PC-3 (cell line): Measurements from ENCODE around the gene FURIN. TPM values are rescaled to one million over a fixed set of nuclear protein-coding genes. Genes with fewer than 3 reads are reported as not detected.

ENCODE experiments used
- ATAC-seq: fragments of 200-7000 bp; cut with Tn5 transposase; 2 replicates; pipeline ENCODE4 v1.9.1; 2020; ENCODE audit warnings: mild to moderate bottlenecking, moderate library complexity
- BruUV-seq: library from RNA; stranded (reverse); fragments of 400-500 nt; replicated peaks from 2 replicates; lab custom pipeline; 2021; lab: Mats Ljungman, UMichigan
- CTCF ChIA-PET: fragments of 300-600 bp; sonication (Branson Sonifier 250); formaldehyde crosslinking; loops from one replicate; lab custom pipeline; 2022; ENCODE audit warnings: antibody characterized with exemption; lab: Charles Lee
- POLR2A ChIA-PET: fragments of 300-600 bp; sonication (Branson Sonifier 250); formaldehyde crosslinking; loops from one replicate; lab custom pipeline; 2022; ENCODE audit warnings: antibody characterized with exemption; ENCODE audit not compliant: unreplicated experiment; lab: Charles Lee
- DNase-seq: peaks from one replicate; pipeline ENCODE4 v3.0.0-alpha.2; 2015
- H2AFZ ChIP-seq: fragments of 300-600 bp; sonication (generic); 2 replicates; pipeline ENCODE4 v1.6.0; 2016; ENCODE audit warnings: antibody characterized with exemption, low read length
- H3F3A ChIP-seq: fragments of 300-600 bp; sonication (generic); one replicate; pipeline ENCODE4 v1.6.0; 2017; ENCODE audit warnings: antibody characterized with exemption, low read length, control low read depth, mild to moderate bottlenecking; ENCODE audit not compliant: unreplicated experiment
- H3K27ac ChIP-seq: fragments of 300-600 bp; sonication (generic); 2 replicates; pipeline ENCODE4 v1.5.1; 2016; ENCODE audit warnings: mild to moderate bottlenecking, low read length
- H3K27me3 ChIP-seq: fragments of 300-600 bp; sonication (generic); 2 replicates; pipeline ENCODE4 v1.6.1; 2016; ENCODE audit warnings: low read length, mixed read lengths
- H3K36me3 ChIP-seq: fragments of 300-600 bp; sonication (generic); 2 replicates; pipeline ENCODE4 v1.6.1; 2016; ENCODE audit warnings: low read depth, mixed run types, low read length, mixed read lengths
- H3K4me1 ChIP-seq: fragments of 300-600 bp; sonication (generic); 2 replicates; pipeline ENCODE4 v1.5.1; 2016; ENCODE audit warnings: low read length; ENCODE audit not compliant: insufficient read depth
- H3K4me2 ChIP-seq: fragments of 300-600 bp; sonication (generic); 2 replicates; pipeline ENCODE4 v1.6.0; 2016; ENCODE audit warnings: low read length
- H3K4me3 ChIP-seq: fragments of 300-600 bp; sonication (generic); 2 replicates; pipeline ENCODE4 v1.5.1; 2016; ENCODE audit warnings: mild to moderate bottlenecking, low read length, mixed read lengths
- H3K79me2 ChIP-seq: fragments of 300-600 bp; sonication (generic); 2 replicates; pipeline ENCODE4 v1.6.1; 2017; ENCODE audit warnings: low read length, mixed read lengths
- H3K9ac ChIP-seq: fragments of 300-600 bp; sonication (generic); 2 replicates; pipeline ENCODE4 v1.6.0; 2016; ENCODE audit warnings: mild to moderate bottlenecking, low read length
- H3K9me2 ChIP-seq: fragments of 300-600 bp; sonication (generic); replicated peaks from 2 replicates; pipeline ENCODE4 v1.6.1; 2016; ENCODE audit warnings: mixed run types, low read length, mixed read lengths
- H3K9me3 ChIP-seq: fragments of 300-600 bp; sonication (generic); 2 replicates; pipeline ENCODE4 v1.6.1; 2016; ENCODE audit warnings: low read length, mixed read lengths
- H4K20me1 ChIP-seq: fragments of 300-600 bp; sonication (generic); 2 replicates; pipeline ENCODE4 v1.6.1; 2016; ENCODE audit warnings: low read length, mixed read lengths
- EZH2 ChIP-seq: fragments of 300-600 bp; sonication (generic); IDR thresholded peaks from one replicate; pipeline ENCODE4 v1.6.1; 2017; ENCODE audit warnings: antibody characterized with exemption, mild to moderate bottlenecking, low read length; ENCODE audit not compliant: unreplicated experiment
- EZH2phosphoT487 ChIP-seq: fragments of 300-600 bp; sonication (generic); IDR thresholded peaks from 2 replicates; pipeline ENCODE4 v1.6.1; 2018; ENCODE audit warnings: mild to moderate bottlenecking, antibody characterized with exemption, low read length, borderline replicate concordance
- intact Hi-C: fragments of 100-400 bp; cut with micrococcal nuclease; formaldehyde crosslinking; loops from 2 replicates; pipeline ENCODE4 v1.9.0; 2023
- total RNA-seq: library from RNA; depleted of rRNA; stranded (reverse); fragments of >200 nt; gene quantifications from 2 replicates; pipeline ENCODE4 v1.2.3, GENCODE V29; 2014
- TF ChIP-seq, protein P1 (sequence below): fragments of 300-600 bp; sonication (generic); conservative IDR thresholded peaks from 2 replicates; pipeline ENCODE4 v1.5.1; 2017; ENCODE audit warnings: antibody characterized with exemption, low read depth, mild to moderate bottlenecking, low read length

Gene FURIN
- total RNA-seq, 1 experiment from 2014 or later: 39.1 TPM

- Histone ChIP-seq H3K27me3 (no peaks in the 10 kb centered on the region), H3K9me3 (no peaks in the 10 kb centered on the region), H2AFZ (no peak overlapping the region), H3F3A (no peaks in the 10 kb centered on the region), H3K4me2 (no peak overlapping the region), H4K20me1 (no peaks in the 10 kb centered on the region), H3K4me1 (no peaks in the 10 kb centered on the region), H3K4me3 (no peak overlapping the region), H3K36me3 (no peaks in the 10 kb centered on the region), H3K27ac (no peak overlapping the region), H3K9me2 (no peaks in the 10 kb centered on the region), H3K79me2 (no peaks in the 10 kb centered on the region), H3K9ac (no peak overlapping the region)
- intact Hi-C loops: no loop called here
- no TSS peak for BruUV-seq
- ChIA-PET CTCF (interaction anchor here (0.7 kb wide), 1 partner anchor 442 kb away, joined by 8 read pairs; no protein-coding TSS in a partner anchor), POLR2A (no interaction called here)
- ATAC-seq (peak; percentile 55), DNase-seq (peak; percentile 41)
- TF ChIP-seq EZH2phosphoT487 (no peak), EZH2 (no peak)
- TF ChIP-seq, protein P1, sequence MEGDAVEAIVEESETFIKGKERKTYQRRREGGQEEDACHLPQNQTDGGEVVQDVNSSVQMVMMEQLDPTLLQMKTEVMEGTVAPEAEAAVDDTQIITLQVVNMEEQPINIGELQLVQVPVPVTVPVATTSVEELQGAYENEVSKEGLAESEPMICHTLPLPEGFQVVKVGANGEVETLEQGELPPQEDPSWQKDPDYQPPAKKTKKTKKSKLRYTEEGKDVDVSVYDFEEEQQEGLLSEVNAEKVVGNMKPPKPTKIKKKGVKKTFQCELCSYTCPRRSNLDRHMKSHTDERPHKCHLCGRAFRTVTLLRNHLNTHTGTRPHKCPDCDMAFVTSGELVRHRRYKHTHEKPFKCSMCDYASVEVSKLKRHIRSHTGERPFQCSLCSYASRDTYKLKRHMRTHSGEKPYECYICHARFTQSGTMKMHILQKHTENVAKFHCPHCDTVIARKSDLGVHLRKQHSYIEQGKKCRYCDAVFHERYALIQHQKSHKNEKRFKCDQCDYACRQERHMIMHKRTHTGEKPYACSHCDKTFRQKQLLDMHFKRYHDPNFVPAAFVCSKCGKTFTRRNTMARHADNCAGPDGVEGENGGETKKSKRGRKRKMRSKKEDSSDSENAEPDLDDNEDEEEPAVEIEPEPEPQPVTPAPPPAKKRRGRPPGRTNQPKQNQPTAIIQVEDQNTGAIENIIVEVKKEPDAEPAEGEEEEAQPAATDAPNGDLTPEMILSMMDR: no peak
Measured at GRCh38 chr15:90836296-90836871, 32.0 kb upstream of the FURIN start.

GRCh38 chr15:90837094-90837493, 31.3 kb upstream of the FURIN start:
- Histone ChIP-seq H3K9me3 (no peaks in the 10 kb centered on the region), H3K36me3 (no peaks in the 10 kb centered on the region), H3K9me2 (no peaks in the 10 kb centered on the region), H3F3A (no peaks in the 10 kb centered on the region), H2AFZ (no peak overlapping the region), H4K20me1 (no peaks in the 10 kb centered on the region), H3K79me2 (no peaks in the 10 kb centered on the region), H3K9ac (no peak overlapping the region), H3K4me3 (no peak overlapping the region), H3K4me2 (no peak overlapping the region), H3K4me1 (no peaks in the 10 kb centered on the region), H3K27me3 (no peaks in the 10 kb centered on the region), H3K27ac (no peak overlapping the region)
- TF ChIP-seq EZH2: no peak
- TF ChIP-seq, protein P1: no peak
- CTCF ChIA-PET: no interaction called here
- no TSS peak for BruUV-seq
- POLR2A ChIA-PET: no interaction called here
- intact Hi-C loops: no loop called here
- ATAC-seq (no peak), DNase-seq (no peak)

- no peak overlapping the region for H3K4me2 ChIP-seq
- H3K4me3 ChIP-seq: no peak overlapping the region
- no peaks in the 10 kb centered on the region for H3F3A ChIP-seq
- POLR2A ChIA-PET: no interaction called here
- H4K20me1 ChIP-seq: no peaks in the 10 kb centered on the region
- no peaks in the 10 kb centered on the region for H3K9me3 ChIP-seq
- no peaks in the 10 kb centered on the region for H3K4me1 ChIP-seq
- no peaks in the 10 kb centered on the region for H3K79me2 ChIP-seq
- H3K27ac ChIP-seq: no peak overlapping the region
- DNase-seq: no peak
- no peaks in the 10 kb centered on the region for H3K9me2 ChIP-seq
- BruUV-seq: no TSS peak
- ATAC-seq: no peak
- H3K9ac ChIP-seq: no peak overlapping the region
- H3K36me3 ChIP-seq: no peaks in the 10 kb centered on the region
- no peak for TF ChIP-seq EZH2
- TF ChIP-seq, protein P1: no peak
- TF ChIP-seq EZH2phosphoT487: no peak
- CTCF ChIA-PET: no interaction called here
- intact Hi-C loops: no loop called here
- no peaks in the 10 kb centered on the region for H3K27me3 ChIP-seq
- H2AFZ ChIP-seq: no peak overlapping the region
Measured at GRCh38 chr15:90838139-90838538, 30.2 kb upstream of the FURIN start.
